A172 (cell line): ENCODE measurements around the gene FGFR2. TPM values are rescaled to one million over a fixed set of nuclear protein-coding genes. Genes with fewer than 3 reads are reported as not detected.

Experiments used
- DNase-seq: peaks from one replicate; pipeline ENCODE4 v3.0.0-alpha.2; 2015; ENCODE audit warnings: low spot score
- total RNA-seq: library from RNA; depleted of rRNA; stranded (reverse); fragments of >200 nt; shearing (Covaris generic); gene quantifications from 2 replicates; pipeline ENCODE4 v1.2.3, GENCODE V29; 2014

Gene FGFR2
- total RNA-seq, 1 experiment from 2014 or later, result not detected

DNA sequence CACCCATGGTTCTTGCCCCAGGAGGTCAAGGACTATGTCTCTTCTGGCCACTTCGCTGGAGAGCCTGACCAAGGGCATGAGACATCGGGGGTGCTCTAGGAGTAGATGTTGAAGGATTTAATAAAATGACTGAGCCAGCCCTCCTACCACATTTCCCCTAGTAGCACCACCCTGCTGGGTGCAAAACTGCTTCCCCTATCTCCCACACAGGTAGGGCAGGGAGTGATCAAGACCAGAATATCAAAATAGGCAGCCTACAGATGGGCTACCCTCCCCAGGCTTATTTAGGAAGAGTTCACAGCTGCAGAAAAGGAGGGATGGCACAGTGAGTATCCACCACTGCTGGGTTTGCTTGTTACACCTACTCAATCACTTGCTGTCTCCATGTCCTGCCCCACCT is 103.9 kb downstream of the FGFR2 start:
- no peak for DNase-seq

DNA sequence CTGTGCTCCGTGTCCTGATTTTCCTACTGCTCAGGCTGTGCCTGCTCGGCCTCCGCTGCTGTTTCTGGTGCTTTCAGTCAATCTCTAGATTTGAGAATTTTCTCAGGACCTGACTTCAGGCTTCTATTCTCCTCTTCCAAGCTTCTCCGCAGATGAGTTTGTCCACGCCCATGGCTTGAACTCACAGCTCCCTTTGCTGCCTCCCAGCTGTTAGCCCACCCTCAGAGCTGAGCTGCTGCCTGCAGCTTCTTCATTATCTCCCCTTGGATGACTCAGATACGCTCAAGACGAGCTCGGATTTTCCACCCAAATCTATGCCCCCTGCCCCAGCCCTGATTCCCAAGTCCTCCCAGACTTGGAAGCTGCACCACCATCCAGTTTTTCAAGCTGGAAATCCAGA is 104.7 kb downstream of the FGFR2 start:
- no peak for DNase-seq

DNA sequence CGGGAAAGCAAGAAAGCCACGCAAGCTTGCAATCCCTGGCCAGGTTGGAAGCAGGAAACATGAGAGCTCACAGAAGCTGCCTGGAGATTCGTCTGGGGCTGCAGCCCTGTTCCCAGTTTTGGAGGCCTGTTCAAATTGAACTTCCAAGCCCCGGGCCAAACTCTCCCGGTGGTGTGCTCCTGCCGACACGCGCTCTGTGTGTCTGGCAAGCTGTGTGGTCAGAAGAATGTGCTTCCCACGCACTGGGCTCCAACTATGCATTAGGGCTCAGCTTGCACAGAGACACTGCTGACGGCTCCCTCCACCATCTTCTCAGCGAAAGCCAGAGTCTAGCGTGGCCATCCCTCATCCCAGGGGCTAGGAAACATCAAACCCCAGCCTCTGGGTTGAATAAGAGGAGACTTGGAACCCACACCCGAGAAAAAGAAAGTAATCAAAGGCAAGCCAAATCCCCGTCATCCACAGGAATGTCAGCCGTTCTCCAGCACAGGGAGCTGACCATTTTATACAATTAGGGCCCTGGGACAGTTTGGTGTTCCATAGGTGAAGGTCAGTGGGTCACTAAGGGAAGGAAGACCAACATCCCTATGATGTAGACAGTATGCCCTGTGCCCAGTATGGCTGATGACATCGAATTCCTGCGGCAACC is 107.2 kb downstream of the FGFR2 start:
- no peak for DNase-seq

DNA sequence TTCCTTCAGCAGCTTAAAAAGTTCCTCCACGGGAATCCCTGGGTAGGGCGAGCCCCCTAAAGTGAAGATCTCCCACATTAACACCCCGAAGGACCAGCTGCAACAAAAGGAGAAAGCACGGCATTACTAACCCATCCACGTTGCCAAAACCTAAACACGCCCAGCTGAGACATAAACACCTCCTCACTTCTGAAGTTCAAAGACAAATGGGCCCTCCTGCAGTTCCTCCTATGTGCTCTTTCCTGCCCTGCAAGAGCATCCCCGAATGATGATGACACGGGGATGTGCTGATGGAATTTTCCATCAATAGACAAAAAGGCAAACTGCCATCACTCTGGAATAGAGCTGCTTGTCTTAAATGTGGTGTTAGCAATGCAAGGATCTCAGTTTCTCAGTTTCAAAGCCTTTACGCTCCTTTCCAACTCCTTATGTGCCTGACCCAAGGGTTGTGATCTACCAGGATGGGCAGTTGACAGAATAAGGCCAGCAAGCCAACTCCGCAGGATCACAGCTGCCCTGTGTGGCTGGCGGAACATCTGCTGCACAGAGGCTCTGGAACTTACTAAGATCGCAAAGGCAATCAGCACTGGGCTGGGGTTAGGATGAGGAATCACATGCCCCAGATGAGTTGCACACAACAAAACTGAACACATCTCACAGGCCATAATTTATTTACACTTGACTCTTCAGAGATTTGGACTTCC is 112.7 kb downstream of the FGFR2 start:
- no peak for DNase-seq

DNA sequence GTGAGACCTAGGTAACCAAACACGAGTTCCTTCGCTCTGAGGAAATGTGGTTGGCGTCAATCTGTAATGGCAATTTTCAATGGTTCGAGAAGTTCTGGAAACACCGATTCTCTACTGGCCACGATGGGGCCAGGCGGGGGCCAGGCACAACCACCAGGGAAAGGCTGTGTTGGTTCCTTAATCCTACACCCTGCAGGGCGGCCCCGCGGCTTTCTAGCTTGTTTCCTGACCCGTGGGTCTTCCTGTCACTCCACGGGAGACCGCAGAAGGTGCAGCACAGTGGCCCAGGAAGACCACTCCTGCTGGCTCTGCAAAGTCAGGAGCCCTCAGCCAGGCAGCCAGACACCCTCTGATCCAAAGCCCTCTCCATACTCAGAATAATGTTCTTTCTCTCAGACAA is 113.4 kb downstream of the FGFR2 start:
- no peak for DNase-seq

DNA sequence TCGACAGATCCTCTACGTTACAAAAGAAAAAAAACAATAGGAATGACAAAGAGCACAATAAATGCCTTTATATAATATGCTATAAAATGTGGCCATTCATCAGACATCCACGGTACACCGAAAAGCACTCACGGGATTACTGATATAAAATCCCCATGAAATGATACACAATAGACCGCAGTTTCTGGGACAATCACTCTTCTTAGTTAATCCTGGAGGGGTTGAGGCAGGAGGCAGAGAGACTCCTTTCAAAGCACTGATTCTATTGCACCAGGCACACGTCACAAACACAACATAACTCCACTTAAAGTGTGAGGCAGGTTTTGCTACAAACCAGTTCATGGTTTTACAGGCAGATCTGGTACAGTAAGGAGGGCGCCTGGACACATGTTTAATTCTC is 113.8 kb downstream of the FGFR2 start:
- no peak for DNase-seq

DNA sequence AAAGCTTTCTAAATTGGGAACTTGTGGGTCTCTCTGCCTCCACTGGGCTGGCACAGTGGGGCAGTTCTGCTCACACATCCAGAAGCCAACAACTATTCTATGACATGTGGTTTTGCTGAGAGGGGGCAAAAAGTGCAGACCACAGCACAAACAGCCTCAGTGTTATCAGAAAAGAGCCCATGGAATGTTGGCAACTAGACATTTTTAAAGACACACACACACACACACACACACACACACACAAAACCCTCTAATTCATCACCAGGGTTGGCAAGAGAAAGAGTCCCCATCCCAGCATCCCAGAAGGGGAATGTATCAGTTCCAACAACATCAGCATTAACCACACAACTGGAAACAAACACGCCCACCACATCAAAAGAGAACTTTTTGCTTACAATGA is 117.1 kb downstream of the FGFR2 start:
- DNase-seq, result no peak

DNA sequence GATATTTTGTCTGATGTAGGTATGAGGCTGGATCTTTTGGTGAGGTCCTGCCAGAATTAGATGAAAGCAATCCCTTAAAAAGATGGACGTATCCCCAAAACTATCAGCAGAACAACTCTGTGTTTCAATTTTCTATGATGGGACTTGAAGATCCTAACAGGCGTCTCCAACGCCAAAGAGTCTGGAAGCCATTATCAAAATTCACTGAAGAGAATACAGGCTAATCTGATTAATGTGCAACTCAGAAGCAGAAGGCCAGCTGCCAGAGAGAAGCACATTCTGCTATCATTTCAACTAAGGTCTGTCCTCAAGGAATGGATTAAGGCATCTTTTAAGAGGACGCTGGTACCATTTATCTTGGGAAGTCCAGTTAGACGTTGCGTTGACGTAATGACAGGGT is 119.7 kb downstream of the FGFR2 start:
- no peak for DNase-seq

DNA sequence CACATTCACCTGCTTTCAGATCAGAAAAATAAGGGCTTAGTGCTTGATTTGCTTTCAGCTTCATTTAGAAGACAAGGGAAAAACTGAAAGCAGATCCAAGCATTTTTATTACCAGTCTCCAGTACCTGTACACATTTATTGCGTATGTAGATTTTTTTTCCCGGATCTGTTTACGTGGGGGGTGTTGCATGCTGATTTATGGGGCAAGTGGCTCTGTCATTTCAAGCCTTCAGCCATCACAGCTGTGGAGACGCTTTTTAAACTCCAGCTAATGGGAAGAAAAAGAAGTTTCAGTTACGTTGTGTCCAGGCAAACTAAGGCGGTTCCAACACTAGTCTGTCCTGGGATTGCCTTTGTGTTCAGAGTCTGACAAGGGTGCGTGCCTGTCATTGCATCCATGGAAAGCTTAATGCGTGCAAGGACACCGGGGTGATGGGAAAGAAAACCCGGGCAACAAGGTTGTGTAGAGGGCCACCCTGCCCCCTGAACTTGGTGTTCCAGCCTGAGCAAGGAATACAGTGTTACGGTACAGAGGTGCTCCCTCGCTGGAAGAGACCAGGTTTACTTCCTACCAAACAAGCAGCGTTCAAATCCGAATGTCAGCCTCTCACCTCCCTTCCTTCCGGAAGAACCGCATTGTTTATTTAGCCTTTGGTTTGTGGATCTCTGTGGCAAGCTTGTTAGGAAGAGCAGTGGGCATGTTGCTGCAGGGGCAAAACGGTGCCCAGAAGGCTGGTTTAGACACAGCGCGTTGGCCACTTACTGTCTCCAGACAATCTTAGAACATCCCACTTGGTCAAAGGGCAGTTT is 128.2 kb downstream of the FGFR2 start:
- DNase-seq, result no peak

DNA sequence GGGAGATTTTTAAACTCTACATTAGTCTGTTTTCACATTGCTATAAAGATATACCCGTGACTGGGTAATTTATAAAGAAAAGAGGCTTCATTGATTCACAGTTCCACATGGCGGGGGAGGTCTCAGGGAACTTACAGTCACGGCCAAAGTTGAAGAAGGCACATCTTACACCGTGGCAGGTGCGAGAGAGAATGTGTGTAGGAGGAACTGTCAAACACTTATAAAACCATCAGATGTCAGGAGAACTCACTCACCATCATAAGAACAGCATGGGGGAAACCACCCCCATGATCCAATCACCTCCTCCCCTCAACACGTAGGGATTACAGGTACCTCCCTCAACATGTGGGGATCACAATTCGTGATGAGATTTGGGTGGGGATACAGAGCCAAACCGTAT is 129.5 kb downstream of the FGFR2 start:
- no peak for DNase-seq

DNA sequence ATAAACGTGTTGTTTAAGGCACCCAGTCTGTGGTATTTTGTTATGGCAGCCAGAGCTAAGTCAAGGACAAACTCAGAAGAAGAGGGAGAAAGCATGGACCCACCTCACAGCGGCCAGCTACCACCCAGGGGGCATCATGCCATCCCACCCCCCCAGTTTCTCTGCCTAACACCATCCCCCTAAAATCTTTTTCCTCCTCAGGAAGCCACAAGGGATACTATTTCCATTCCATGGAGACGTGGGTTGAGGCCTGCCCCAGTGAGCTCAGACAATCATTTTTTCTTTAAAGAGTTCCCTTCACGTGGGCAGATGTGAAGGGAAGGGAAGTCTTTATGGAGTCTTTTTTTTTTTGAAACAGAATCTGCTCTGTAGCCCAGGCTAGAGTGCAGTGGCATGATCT is 131.8 kb downstream of the FGFR2 start:
- DNase-seq, result no peak

DNA sequence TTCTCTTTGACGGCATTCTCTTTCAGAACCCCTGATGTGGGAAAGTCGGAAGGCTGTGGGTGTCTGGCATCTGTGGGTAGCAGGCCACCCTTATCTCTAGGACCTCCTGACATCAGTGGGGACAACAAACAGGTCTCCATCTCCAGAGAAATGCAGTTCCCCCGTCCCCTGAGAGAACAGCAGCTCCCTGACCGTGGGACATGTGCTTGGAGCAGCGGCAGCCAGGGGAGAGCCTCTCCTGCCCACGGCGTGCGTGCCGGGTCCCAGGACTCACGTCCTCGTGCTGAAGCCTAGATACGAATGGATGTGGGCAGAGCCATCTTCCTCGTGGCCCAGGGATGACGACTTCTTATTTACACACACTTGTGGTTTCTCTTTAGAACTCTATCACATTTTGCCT is 133.0 kb downstream of the FGFR2 start:
- DNase-seq, result no peak

DNA sequence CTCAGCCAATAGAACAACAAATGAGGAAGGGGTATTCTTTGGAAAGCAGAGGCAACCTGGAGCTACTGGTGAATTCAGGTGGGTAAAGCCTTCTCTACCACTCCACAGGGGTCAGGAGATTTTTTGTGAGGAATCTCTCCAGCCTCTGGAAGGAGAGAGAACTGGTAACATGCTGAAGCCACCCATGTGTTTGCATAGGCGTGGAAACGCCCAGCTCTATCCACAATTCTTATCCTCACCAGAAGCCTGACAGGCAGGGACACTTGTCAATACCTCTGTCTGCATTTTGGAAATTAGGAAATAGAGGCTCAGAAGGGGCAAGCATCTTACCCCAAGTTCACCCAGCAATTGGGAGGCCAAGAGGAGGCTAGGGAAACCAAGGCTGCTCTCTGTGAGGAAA is 133.7 kb downstream of the FGFR2 start:
- no peak for DNase-seq

DNA sequence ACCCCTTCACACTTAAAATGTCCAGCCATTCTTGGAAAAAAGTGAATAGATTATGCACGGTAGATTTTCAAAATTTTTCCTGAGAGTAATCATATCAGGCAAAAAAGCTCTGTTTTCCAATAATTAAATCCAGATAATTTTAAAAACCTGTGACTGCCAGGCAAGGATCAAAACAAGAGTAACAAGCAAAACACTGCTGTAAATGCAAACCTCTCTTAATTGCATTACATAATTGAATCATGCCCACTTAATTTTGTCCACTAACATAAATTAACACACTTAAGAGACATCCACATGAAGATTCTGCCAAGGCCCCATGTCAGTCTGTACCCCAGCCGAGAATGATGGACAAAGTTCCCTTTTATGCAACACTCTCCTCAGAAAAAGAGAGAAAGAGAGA is 135.3 kb downstream of the FGFR2 start:
- DNase-seq, result no peak

DNA sequence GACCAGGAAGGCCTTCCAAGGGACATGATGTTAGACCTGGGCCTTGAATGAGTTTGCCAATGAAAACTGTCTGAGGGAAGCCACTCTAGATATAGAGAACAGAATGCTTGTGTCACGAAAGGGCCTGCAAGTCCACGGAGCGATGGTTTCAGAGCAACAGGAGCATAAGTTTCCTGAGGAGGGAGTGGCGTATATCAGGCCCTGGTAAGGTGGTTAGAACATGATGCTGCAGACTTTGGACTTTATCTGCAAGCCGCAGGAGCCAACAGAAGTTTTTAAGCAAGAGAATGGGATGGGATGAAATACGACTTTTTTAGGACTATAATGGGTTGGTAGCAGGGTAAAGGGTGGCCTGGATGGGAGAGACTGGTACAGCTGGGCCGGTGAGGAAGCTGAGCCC is 136.0 kb downstream of the FGFR2 start:
- no peak for DNase-seq

DNA sequence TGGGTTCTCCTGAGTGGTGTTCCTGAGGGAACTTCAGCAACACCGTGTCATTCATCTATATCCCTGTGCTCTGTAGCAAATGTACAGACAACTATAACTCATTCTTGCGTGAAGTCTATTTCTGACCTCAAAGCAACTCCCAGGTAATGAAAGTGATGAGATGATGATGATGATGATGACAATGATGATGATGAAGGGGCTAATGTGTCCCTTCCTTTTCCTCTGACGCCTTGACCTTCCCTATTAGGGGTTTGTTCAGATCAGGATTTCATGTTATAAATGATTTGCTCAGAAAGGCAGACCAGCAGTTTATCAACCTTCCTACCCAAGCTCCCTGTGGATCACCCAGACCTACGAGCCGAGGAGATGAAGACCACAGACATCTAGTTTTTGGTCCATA is 136.9 kb downstream of the FGFR2 start:
- no peak for DNase-seq

DNA sequence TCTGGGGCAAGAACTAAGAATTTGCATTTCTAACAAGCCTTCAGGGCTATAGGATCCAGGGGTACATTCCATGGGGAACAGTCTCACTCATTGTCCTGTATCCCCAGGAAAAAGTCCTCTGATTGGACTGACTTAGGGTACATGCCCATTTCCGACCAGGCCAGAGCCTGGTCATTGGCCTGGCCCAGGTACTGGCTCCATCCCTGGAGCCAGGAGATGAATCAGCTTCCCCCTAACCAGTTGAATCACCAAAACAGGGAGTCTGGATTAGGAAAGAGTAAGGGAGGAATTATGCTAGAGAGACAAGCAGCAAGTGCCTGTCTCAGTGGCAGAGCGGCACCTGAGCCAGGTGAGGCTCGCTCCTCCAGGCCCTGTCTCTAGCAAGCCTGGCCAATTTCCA is 137.5 kb downstream of the FGFR2 start:
- DNase-seq, result no peak

DNA sequence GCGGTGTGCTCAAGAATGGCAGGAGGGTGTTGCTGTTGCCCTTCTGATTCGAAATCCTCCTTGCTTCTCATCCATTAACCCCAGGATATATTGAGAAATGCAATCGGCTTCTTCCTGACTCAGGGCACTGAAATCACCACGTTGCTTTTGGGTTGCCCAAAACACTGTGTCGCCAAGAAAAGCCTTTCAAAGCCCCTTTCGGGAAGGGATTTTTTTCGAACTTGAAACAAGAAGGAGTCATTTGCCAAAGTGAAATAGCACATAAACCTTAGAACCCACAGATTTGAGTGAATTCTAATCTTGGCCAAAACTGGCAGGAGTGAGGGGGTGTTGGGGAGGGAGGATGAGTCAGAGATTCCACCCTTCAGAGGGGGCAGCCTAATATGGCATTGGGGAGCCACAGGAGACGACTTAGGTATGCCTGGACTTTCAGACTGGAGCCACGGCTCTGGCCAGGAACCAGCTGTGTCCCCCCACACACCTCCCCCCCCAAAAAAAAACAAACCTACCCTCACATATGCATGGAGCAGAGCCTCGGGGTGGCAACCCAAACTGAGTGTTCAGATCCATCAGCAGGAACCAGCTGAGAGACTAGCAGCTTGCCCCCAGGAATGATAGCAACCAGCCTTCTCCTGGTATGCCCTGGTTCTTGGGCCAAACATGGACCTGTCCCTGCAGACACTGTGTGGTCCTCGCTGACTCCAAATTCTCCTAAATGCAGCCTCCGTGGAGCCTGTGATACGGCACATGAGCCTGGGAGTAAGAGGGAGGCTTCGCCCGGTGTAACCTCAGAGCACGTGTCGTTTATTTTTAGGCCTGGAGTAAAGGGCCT is 138.4 kb downstream of the FGFR2 start:
- DNase-seq, result no peak

DNA sequence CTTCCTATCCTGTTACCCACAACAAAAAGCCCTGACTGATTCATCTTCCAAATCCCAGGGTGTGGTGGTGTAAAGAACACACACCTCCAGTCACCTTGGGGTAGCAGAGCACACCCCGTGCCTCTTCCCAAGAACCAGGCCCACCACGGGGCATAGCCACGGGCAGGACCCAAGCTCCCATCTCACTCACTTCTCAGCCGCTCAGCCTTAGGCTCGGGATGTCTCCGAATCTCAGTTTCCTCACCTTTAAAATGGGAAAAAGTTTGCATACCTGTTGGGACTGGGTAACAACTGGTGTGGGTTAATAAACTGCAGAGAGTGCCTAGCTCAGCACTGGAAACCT is 139.0 kb downstream of the FGFR2 start:
- no peak for DNase-seq

DNA sequence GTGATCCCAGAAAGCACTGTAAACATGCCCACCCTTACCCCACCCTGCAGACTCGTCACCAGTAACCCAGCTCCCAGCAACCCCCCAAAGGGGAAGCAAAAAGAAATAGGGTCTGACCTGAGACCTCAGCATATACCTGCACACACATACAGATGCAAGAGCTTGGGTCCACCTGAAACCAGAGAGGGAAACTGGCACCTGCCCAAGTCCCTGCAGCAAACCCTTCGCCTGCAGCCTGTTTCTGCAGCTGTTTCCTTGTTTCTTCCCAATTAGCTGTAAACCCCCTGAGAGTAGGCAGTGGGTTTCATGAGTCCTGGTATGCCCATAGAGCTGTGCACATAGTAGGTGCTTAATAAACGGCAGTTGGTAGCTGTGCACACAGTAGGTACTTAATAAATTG is 140.5 kb downstream of the FGFR2 start:
- no peak for DNase-seq

DNA sequence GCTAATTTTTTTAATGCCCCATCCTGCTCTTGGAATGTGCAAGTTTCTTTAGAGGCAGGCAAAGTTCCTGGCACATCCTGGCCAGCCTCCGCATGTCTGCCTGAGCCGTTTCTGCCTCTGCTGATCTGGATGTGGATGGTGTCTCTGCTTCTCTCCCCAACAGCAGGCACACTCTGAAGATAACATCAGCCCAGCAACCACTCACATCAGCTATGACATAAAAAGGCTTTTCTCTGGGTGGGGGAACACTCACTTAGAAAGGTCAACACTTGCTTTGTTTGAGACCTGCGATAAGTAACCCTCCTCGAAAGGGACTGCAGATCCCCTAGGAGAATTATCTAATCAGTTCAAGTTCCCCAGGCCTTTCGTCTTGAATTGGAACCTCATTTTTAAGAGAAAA is 142.9 kb downstream of the FGFR2 start:
- DNase-seq, result no peak

DNA sequence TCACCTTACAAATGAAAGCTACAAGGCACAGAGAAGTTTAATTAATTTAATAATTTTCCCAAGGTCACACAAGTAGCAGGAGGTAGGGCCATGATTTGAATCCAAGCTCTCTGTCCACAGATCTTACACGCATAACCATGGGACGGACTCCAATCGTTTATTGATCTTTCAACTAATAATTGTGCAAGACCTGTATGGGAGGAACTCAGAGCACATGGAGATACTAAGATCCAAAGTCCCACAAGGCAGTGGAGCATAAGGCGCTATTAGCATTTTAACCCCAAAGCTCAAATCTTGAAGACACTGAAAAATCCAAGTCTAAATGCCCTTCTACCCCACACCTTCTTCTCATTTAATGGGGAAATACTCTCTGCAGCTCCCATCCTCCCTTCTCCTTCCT is 143.5 kb downstream of the FGFR2 start:
- DNase-seq, result no peak
